D721Med (cell line): ENCODE measurements around the gene SLC38A3.

ENCODE experiments used
- DNase-seq: peaks from one replicate; pipeline ENCODE4 v3.0.0; 2011; ENCODE audit warnings: low spot score; ENCODE audit not compliant: insufficient read length
- FAIRE-seq: peaks from 2 replicates; lab custom pipeline; 2011; peaks lifted over from hg19 to GRCh38; lab: Jason Lieb, UNC
- CTCF ChIP-seq: IDR thresholded peaks from 2 replicates; pipeline ENCODE4 v1.5.1; 2012; ENCODE audit warnings: mild to moderate bottlenecking, control low read depth; ENCODE audit not compliant: insufficient read depth; ENCODE audit errors: missing control alignments

SLC38A3 gene

GRCh38 chr3:50169232-50169832 is 35.7 kb upstream of the SLC38A3 start:
- DNase-seq, result no peak
- FAIRE-seq, result no peak
- no peak for TF ChIP-seq CTCF

GRCh38 chr3:50169858-50170257 is 35.2 kb upstream of the SLC38A3 start:
- FAIRE-seq, result no peak

DNA sequence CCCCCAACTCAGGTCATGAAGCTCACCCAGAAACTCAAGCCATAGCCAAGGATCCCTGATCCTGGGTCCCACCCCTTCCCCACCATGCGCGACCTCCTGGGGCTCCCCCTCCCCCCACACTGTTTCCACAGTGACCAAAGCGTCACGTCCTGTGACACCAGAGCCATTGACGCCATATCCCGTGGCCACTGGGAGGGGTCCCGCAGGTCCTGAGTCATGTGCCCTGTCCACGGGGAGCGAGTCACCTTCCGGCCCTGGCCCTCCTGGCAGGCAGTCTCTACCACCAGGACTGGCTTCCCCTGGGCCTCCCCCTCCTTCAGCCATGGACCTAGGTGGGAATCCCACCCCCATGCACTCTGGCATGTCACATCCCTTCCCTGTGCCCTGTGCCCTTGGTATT is 34.4 kb upstream of the SLC38A3 start:
- FAIRE-seq (no peak), DNase-seq (no peak)
- TF ChIP-seq CTCF, result no peak

More at GRCh38 chr3:50169858-50170257, 35.2 kb upstream of the SLC38A3 start:
- no peak for TF ChIP-seq CTCF
- no peak for DNase-seq

GRCh38 chr3:50171540-50172301 is 33.4 kb upstream of the SLC38A3 start:
- no peak for TF ChIP-seq CTCF
- DNase-seq (no peak), FAIRE-seq (no peak)

DNA sequence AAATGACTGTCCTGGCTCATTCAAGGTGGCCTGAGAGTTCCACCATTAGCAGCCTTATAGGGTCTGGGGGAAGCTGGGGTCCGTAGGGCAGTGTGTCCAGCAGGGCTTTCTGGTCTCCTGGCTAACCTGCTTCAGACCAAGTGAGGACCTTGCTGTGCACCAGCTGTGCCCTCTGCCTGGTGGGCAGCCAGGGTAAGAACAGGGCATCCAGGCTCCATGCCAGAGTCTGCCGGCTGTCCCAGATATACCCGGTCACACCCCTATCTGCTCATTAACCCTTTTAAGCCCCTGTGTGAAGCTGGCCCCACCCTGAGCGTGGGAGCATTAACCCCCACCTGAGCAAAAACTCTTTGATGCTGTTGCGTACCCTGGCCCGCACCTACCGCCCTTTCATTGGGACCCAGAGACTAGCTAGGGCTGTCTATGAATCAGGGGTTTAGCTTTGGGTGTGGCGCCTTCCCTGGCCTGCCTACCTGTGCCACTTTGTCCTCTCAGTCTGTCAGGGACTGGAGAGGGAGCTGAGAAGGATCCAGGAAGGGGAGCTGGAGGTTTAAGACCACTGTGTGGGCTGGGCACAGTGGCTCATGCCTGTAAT is 32.3 kb upstream of the SLC38A3 start:
- DNase-seq, result no peak
- FAIRE-seq, result no peak
- no peak for TF ChIP-seq CTCF

DNA sequence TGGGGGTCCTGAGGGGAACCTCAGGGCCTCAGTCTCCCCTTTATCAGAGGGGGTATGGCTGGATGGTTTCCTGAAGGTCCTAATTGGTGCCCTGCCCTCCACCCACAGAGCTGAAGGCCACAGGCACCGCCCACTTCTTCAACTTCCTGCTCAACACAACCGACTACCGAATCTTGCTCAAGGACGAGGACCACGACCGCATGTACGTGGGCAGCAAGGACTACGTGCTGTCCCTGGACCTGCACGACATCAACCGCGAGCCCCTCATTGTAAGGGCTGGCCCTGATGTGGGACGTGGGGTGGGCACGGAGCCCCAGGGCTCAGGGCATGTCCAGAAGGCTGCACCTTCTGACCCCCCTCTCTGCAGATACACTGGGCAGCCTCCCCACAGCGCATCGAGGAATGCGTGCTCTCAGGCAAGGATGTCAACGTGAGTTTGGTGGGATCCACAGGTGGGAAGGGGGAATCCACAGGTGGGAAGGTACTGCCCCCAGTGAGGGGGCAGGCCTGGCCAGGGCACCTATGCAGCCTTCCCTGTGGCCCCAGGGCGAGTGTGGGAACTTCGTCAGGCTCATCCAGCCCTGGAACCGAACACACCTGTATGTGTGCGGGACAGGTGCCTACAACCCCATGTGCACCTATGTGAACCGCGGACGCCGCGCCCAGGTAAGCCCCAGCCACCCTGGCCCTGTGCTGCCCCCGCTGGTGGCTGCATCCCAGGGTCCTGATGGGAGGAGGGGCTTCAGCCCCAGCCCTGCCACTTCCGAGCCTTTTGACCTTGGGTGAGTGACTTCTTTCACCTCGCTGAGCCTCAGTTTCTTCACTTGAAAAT is 31.2 kb upstream of the SLC38A3 start:
- TF ChIP-seq CTCF, result no peak
- no peak for FAIRE-seq

More for the DNA sequence above, 31.2 kb upstream of the SLC38A3 start:
- no peak for DNase-seq
